ENCODE data around the gene FTCD. TPM values are rescaled to one million over a fixed set of nuclear protein-coding genes. Genes with fewer than 3 reads are reported as not detected.

Gene FTCD
- total RNA-seq, 1 donor from 2014 or later, result not detected

DNA sequence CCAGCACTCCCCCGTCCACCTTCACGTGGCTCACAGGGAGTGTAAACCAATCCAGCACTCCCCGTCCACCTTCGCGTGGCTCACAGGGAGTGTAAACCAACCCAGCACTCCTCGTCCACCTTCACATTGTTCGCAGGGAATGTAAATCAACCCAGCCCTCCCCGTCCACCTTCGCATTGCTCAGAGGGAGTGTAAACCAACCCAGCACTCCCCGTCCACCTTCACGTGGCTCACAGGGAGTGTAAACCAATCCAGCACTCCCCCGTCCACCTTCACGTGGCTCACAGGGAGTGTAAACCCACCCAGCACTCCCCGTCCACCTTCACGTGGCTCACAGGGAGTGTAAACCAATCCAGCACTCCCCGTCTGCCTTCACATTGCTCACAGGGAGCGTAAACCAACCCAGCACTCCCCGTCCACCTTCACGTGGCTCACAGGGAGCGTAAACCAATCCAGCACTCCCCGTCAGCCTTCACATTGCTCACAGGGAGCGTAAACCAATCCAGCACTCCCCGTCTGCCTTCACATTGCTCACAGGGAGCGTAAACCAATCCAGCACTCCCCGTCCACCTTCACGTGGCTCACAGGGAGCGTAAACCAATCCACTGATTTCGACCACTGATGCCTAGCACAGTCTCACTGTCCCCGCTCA lies 14.9 kb downstream of the FTCD start:
- peak in 1 of 2 donors; percentile 38 for DNase-seq (ENCODE audit: low read depth in 2 of 2)

DNA sequence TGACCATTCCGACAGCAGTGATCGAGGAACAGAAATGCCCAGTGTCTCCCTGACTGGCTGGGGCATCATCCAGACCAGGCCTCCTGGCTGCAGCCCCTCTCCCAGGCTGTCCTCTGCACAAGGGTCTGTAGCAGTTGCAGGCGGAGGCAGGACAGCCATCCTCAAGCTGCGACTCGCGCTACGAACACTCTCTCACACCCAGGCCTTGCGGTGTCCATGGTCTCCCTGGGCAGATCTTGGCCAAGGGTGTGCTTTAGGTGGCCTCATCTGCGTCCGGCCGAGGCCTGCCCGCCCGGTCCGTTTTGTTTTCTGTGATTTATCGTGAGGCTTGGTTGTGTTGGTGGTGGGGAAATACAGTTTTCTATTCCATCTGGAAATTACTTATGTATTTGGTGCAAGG lies 15.7 kb downstream of the FTCD start:
- DNase-seq (ENCODE audit: low read depth in 2 of 2), result no peak

DNA sequence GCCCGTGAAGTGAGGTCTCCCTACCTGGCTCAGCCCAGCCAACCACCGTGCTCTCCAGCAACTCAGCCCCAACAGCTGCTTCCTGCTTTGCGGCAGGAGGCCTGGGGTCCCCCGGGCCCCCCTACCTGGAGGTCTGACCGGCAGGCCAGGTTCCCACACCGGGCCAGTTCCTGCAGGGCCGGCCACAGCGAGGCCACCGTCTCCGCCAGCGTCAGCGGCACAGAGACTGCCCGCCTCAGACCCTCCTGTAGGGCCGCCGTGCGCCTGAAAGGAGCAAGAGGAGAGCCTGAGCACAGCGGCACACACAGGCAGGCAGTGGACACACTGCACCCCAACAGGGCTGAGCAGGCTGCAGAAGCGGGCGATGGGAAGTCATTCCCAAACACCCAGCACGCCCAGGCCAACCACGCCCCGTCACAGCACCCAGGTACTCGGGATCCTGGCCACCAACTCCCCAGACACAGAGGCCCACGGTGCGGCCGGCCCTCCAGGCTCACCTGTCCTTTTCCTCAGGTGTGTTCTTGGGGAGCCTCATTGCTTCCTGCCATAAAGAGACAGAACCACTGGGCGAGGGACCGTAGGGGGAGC lies 16.9 kb downstream of the FTCD start:
- no peak for DNase-seq (ENCODE audit: low read depth in 2 of 2)

DNA sequence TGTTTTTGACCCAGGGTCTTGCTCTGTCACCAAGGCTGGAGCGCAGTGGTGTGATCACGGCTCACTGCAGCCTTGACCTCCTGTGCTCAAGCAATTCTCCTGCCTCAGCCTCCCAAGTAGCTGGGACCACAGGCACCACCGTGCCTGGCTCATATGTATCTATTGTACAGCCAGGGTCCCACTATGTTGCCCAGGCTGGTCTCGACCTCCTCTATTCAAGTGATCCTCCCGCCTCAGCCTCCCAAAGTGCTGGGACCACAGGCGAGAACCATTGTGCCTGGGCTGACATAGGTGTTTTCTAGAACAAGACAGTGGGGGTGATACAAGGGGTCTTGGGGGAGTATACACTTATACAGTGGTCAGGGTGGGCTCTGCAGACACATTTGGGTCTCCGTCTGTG lies 17.5 kb downstream of the FTCD start:
- DNase-seq (ENCODE audit: low read depth in 2 of 2), result no peak

DNA sequence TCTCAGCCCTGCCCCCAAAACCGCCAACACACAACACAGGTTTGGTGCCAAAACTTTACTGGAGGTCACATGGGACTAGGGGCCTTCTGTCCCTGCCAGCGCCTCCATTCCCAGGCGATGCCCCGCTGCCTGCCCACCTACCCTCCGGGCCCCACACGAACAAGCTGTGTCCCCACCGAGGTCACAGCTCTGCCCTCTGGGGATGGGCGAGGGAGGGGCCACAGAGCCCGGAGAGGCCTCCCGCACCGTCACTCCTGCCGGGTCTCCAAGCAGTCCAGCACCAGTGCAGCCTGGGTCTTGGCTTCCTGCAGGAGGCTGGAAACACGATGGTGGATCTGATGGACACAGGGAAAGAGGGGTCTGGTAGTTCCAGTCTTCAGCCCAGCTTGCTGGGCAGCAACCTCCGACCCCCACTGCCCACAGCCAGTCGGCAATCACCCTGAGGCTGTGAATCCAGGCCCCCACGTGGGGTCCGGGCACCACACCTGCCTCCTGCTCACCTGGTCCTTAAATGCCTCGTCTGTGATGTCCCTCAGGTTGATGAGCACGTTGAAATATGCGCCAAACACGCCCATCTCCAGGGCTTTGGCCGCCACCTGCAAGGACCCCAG lies 18.5 kb downstream of the FTCD start:
- DNase-seq (ENCODE audit: low read depth in 2 of 2), result no peak

DNA sequence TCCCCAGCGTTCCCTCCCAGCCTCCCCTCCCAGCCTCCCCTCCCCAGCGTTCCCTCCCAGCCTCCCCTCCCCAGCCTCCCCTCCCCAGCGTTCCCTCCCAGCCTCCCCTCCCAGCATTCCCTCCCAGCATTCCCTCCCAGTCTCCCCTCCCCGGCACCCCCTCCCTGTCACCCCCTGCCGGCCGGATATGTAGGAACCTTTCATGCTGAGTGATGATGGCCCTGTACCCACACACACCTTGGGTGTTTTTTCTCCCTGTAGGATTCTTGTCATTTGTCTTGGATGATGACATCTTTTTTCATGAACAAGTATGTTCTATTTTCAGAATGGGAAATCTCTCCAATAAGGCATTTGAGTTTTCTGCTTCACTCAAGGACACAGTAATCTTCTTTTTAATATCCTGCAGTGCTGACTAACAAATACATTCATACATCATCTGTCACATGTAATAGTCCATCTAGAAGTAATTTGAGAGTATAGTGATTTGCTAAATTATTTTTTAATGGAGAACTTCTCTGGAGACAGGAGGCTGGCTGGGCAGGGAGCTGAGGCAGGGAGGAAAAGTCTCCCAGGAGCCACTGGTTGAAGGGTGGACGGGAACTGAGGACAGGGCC lies 19.5 kb downstream of the FTCD start:
- no peak for DNase-seq (ENCODE audit: low read depth in 2 of 2)

DNA sequence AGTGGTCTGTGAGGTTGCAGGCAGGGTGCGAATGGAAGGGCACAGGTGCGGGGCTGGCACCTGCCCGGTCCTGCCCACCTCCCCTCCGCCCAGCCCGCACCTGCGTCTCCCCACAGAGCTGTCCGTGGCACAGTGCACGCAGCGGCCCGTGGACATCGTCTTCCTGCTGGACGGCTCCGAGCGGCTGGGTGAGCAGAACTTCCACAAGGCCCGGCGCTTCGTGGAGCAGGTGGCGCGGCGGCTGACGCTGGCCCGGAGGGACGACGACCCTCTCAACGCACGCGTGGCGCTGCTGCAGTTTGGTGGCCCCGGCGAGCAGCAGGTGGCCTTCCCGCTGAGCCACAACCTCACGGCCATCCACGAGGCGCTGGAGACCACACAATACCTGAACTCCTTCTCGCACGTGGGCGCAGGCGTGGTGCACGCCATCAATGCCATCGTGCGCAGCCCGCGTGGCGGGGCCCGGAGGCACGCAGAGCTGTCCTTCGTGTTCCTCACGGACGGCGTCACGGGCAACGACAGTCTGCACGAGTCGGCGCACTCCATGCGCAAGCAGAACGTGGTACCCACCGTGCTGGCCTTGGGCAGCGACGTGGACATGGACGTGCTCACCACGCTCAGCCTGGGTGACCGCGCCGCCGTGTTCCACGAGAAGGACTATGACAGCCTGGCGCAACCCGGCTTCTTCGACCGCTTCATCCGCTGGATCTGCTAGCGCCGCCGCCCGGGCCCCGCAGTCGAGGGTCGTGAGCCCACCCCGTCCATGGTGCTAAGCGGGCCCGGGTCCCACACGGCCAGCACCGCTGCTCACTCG lies 23.3 kb downstream of the FTCD start:
- no peak for DNase-seq (ENCODE audit: low read depth in 2 of 2)

DNA sequence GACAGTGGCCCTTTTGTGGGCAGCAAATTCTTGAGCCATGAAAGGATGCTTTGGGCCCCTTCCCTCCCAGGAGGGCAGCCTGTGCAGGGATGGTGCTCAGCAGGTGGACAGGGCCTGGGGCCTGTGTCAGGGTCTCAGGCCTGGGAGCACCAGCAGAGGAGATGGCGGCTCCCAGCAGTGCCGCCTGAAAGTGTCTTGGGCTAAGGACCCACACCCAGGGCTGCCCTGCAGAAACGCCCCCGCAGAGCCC lies 23.9 kb downstream of the FTCD start:
- DNase-seq (ENCODE audit: low read depth in 2 of 2), result no peak

DNA sequence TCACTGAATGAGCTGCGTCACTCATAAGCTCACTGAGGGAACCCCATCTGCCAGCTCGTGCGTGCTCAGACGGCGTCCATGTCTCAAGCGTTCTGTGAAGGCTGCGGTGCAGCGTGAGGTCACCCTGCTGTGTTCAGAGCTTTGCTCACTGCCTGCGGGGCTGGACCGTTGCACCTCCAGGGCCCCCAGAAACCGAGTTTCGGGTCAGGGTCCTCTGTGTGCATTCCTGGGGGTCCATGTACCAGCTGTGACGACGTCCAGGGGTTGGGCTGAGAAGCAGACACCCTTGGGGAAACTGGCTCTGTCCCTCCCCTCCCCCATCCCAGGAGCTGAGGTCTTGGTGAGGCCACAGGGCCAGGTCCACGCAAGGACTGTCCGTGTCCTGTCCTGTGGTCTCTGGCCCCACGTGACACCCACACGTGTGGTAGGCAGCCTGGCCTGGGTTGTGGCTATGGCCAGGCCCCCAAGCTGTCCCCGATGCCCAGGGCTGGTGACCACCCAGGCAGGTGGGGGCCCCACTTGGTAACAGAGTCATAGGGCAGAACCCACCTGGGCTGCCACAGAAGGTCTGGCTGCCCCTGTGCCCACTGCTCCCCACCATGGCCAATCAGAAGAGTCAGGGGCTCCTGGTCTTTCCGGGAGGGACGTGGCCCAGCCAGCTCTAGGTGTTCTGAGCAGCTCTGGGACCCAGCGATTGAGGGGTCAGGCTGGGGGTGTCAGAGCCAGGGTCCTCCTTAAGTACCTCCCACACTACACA lies 24.4 kb downstream of the FTCD start:
- no peak for DNase-seq (ENCODE audit: low read depth in 2 of 2)

DNA sequence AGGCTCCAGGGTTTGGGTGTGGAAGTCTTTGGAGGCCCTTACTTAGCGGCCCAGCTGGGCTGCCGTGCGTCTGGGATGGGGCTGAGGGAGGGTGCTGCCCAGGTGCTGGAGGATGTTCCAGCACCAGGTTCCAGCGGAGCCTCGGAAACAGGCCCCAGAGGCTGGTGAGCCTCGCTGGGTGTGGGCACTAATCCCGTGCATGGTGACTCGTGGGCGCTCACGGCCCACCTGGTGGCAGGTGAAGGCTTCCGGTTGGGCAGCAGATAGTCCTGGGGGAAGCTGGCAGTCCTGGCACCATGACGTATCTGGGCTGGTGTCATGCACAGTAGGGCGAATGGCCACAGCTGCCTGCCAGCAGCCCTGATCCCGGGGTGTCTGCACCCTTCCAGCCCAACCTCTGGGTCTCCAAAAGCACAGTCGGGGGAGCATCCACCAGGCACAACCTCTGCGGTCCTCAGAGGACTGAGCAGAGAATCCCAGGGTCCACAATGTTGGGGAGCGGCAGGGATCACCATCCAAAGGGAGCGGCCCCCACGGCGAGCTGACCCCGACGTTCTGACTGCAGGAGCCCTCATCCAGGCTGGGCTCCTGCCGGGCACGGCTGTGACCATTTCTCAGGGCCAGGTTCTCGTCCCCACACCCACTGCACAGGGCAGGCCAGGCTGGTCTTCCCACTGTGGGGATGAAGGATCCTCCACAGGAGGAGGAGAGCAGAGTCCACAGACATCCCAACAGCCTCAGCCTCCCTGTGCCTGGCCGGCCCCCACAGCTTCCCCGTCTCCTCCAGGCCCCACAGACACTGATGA lies 25.3 kb downstream of the FTCD start:
- DNase-seq (ENCODE audit: low read depth in 2 of 2), result no peak

DNA sequence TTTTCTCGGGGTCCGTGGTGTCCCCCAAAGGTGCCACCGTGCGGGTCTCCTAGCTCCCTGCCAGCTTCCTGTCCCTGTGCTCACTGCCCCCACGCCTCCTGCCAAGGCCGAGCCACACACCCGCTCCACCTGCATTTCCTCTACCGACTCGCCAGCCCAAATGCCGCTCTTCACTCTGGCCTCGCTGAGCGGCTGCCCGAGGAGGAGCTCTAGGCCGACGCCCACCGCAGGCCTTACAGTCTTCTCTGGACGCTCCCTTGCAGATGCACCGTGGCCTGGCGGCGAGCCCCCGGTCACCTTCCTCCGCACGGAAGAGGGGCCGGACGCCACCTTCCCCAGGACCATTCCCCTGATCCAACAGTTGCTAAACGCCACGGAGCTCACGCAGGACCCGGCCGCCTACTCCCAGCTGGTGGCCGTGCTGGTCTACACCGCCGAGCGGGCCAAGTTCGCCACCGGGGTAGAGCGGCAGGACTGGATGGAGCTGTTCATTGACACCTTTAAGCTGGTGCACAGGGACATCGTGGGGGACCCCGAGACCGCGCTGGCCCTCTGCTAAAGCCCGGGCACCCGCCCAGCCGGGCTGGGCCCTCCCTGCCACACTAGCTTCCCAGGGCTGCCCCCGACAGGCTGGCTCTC lies 26.3 kb downstream of the FTCD start:
- no peak for DNase-seq (ENCODE audit: low read depth in 2 of 2)

DNA sequence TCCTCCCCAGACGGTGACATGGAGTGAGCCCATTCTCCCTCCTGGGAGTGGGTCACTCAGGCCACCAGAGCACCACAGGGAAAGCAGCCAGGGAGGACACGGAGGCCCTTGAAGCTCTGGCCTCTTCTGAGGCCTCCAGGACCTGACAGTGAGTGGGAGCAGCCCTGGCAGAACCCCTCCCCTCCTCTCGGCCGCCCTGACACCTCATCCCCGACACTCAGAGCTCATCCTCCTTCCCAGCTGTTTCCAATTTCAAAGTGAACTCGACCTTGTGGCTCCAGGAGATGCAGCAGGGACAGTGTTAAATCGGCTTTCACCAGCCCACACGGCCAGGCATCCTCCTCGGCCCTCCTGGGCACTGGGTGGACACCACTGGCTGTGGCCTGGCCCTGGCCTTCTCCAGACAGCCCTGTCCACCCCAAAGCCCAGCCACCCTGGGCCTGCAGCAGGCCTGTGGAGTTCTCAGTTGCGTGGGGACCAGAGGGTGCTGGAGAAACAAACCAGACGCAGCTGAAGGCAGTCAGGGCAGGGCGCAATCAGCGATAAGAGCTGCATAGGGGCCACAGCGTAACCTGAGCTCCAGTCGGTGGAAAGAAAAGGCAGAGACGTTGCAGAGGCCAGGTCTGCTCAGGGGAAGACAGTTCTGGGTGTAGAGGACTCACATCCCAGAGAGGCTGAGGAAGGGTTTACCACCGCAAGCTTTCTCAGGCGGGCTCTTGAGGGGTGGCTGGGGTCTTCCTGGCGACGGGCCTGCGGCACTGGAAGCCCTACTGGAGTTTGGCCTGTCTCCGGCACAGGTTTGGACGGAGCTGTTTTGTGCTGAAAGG lies 27.1 kb downstream of the FTCD start:
- DNase-seq (ENCODE audit: low read depth in 2 of 2), result no peak

DNA sequence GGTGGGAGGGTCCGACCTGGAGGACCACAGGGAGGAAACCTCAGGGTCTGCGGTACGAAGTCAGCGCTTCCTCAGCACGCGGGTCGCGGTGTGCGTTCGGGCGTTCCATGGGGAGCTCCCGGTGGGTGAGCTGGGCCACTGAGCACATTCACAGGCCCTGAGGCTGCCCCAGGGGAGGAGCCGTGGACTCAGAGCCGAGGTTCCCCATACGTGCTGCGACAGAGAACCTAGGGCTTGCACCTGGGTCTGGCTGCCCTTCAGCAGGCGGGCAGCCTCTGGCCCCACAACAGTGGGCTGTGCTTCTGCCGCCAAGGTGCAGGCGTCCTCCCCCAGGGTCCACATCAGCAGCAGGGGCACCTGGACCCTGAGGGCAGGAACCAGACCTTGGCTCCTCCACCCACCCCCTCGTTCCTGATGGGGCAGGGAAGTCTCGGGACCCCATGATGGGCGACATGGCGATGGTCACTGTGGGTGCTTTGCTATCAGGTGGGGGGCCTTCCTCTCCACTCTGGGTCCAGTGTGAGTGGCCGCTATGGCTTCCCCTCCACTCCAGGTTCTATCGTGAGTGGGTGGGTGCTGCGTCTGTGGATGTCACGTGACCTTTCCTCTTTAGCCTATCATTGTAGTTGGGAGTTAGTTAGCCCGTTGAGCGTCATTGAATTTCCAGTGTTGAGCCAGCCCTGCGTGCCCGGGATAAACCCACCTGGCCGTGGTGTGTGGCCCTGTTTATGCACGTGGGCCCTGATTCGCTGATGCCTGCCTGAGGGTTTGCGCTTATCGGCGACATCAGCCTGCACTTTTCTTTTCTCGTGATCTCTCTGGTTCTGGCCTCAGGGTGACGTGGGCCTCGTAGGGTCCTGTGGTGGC lies 27.9 kb downstream of the FTCD start:
- no peak for DNase-seq (ENCODE audit: low read depth in 2 of 2)

DNA sequence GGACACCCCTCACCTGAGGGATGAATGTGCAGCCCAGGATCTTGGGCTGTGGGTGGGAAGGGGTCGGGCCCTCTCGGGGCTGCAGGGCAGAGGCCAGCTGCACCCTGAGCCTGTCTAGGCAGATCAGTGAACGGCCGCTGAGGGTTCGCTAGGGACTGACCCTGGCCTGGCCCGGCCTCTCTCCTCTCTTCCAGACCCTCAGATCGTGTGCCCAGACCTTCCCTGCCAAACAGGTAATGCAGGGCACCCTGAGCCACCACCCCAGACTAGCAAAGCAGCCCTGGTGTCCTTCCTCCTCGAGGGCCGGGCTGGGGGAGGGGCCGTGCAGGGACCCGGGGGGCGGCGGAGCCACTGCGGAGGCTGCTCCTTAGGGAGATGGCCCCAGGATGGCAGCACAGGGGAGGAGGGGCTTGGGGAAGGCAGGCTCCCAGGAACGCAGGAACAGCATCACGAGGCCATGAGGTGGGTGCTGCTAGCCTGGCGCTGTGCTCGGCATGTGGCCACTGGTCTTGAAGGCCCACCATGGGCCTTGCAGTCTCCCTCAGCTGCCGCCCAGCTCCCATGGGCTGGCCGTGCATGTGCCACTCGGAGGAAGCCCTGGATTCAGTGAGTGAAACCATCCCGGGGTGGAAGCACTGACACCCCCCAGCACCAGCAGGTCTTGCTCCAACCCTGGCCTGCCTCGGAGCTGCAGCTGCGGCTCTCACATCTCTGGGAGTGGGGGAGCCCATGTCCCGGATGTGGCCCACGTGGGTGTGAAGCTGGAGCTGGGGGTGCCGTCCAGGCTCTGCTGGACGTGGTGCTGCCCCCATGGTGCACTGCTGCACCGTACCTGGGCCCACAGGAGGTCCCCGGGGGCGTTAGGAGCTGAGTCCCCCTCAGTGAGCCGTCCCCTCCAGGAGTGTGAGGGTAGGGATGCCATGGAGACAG lies 28.8 kb downstream of the FTCD start:
- DNase-seq (ENCODE audit: low read depth in 2 of 2), result no peak

DNA sequence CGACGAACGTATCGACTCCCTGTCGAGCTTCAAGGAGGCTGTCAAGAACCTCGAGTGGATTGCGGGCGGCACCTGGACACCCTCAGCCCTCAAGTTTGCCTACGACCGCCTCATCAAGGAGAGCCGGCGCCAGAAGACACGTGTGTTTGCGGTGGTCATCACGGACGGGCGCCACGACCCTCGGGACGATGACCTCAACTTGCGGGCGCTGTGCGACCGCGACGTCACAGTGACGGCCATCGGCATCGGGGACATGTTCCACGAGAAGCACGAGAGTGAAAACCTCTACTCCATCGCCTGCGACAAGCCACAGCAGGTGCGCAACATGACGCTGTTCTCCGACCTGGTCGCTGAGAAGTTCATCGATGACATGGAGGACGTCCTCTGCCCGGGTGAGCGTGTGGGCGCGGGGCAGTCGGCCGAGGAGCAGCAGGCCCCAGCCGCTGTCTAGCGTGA lies 29.5 kb downstream of the FTCD start:
- DNase-seq (ENCODE audit: low read depth in 2 of 2), result no peak

DNA sequence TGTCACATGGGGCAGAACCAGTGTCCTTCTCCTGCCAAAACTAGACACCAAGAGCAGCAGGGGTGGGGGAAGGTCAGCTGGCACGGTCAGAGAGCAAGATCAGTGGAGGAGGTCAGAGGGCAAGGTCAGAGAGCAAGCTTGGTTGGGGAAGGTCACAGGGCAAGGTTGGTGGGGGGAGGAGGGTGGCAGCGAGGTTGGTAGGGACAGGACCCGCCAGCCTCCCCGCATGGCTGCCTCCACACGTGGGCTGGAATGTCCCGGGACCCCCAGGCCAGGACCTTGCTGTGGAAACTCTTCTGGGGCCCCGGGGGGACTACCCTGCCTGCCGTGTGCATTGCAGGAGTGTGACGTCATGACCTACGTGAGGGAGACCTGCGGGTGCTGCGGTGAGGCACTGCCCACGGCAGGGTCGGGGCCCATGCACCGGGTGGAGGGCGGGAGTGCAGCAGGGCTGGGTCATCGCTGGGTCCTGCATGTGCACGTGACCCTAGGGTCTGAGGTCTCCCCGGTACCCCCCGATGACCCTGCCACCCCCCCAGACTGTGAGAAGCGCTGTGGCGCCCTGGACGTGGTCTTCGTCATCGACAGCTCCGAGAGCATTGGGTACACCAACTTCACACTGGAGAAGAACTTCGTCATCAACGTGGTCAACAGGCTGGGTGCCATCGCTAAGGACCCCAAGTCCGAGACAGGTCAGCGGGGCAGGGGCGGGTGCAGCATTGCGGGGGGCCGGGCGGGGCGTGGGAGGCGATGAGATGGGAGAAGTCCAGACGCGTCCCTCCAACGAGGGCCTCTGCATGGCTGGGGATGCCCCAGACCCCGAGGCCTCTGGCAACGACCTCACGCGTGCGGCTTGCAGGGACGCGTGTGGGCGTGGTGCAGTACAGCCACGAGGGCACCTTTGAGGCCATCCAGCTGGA lies 30.2 kb downstream of the FTCD start:
- DNase-seq (ENCODE audit: low read depth in 2 of 2), result no peak

Measured in dermis microvascular lymphatic vessel endothelial cell (primary cell).